ENCODE results near the gene CAMK2D.

CAMK2D gene

GRCh38 chr4:113446019-113446418, 315.5 kb downstream of the CAMK2D start:
- FAIRE-seq, result peak; percentile 31
- DNase-seq (ENCODE audit: insufficient read length, low spot score), result no peak
- TF ChIP-seq POU2F2 (IDR thresholded peaks at IDR 0.05; ENCODE audit: low read depth, low read length) (no peak), TAF1 (IDR thresholded peaks at IDR 0.05; ENCODE audit: low read depth, low read length) (no peak), POLR2AphosphoS5 (IDR thresholded peaks at IDR 0.05; ENCODE audit: low read depth, low read length) (no peak), POLR2A (IDR thresholded peaks at IDR 0.05; ENCODE audit: low read depth, low read length) (no peak), PAX5 (IDR thresholded peaks at IDR 0.05; ENCODE audit: insufficient read depth, low read length, severe bottlenecking) (no peak), SPI1 (IDR thresholded peaks at IDR 0.05; ENCODE audit: low read depth, low read length) (no peak; the same call in 1 of the 2 replicates)

- DNase-seq (ENCODE audit: insufficient read length, low spot score) (no peak), FAIRE-seq (no peak)
- no peak for TF ChIP-seq POU2F2 (IDR thresholded peaks at IDR 0.05; ENCODE audit: low read depth, low read length)
- no peak for TF ChIP-seq TAF1 (IDR thresholded peaks at IDR 0.05; ENCODE audit: low read depth, low read length)
- no peak for TF ChIP-seq POLR2AphosphoS5 (IDR thresholded peaks at IDR 0.05; ENCODE audit: low read depth, low read length)
- TF ChIP-seq PAX5 (IDR thresholded peaks at IDR 0.05; ENCODE audit: insufficient read depth, low read length, severe bottlenecking), result no peak
- TF ChIP-seq POLR2A (IDR thresholded peaks at IDR 0.05; ENCODE audit: low read depth, low read length), result no peak
- TF ChIP-seq SPI1 (IDR thresholded peaks at IDR 0.05; ENCODE audit: low read depth, low read length), result no peak
Measured at GRCh38 chr4:113445286-113445685, 316.3 kb downstream of the CAMK2D start.

- TF ChIP-seq POLR2A (IDR thresholded peaks at IDR 0.05; ENCODE audit: low read depth, low read length) (no peak), SPI1 (IDR thresholded peaks at IDR 0.05; ENCODE audit: low read depth, low read length) (no peak), PAX5 (IDR thresholded peaks at IDR 0.05; ENCODE audit: insufficient read depth, low read length, severe bottlenecking) (no peak), TAF1 (IDR thresholded peaks at IDR 0.05; ENCODE audit: low read depth, low read length) (no peak), POLR2AphosphoS5 (IDR thresholded peaks at IDR 0.05; ENCODE audit: low read depth, low read length) (no peak), POU2F2 (IDR thresholded peaks at IDR 0.05; ENCODE audit: low read depth, low read length) (no peak)
- no peak for DNase-seq (ENCODE audit: insufficient read length, low spot score)
- FAIRE-seq, result no peak
Measured at GRCh38 chr4:113444386-113444785, 317.2 kb downstream of the CAMK2D start.

- DNase-seq (ENCODE audit: insufficient read length, low spot score), result no peak
- FAIRE-seq, result no peak
- TF ChIP-seq TAF1 (IDR thresholded peaks at IDR 0.05; ENCODE audit: low read depth, low read length) (no peak), POLR2A (IDR thresholded peaks at IDR 0.05; ENCODE audit: low read depth, low read length) (no peak), POLR2AphosphoS5 (IDR thresholded peaks at IDR 0.05; ENCODE audit: low read depth, low read length) (no peak), POU2F2 (IDR thresholded peaks at IDR 0.05; ENCODE audit: low read depth, low read length) (no peak), SPI1 (IDR thresholded peaks at IDR 0.05; ENCODE audit: low read depth, low read length) (no peak)
Measured at GRCh38 chr4:113442826-113443225, 318.7 kb downstream of the CAMK2D start.

GRCh38 chr4:113440371-113440770, 321.2 kb downstream of the CAMK2D start:
- TF ChIP-seq POLR2A (IDR thresholded peaks at IDR 0.05; ENCODE audit: low read depth, low read length) (no peak), PAX5 (IDR thresholded peaks at IDR 0.05; ENCODE audit: insufficient read depth, low read length, severe bottlenecking) (no peak), SPI1 (IDR thresholded peaks at IDR 0.05; ENCODE audit: low read depth, low read length) (no peak), POU2F2 (IDR thresholded peaks at IDR 0.05; ENCODE audit: low read depth, low read length) (no peak), POLR2AphosphoS5 (IDR thresholded peaks at IDR 0.05; ENCODE audit: low read depth, low read length) (no peak), TAF1 (IDR thresholded peaks at IDR 0.05; ENCODE audit: low read depth, low read length) (no peak)
- FAIRE-seq (no peak), DNase-seq (ENCODE audit: insufficient read length, low spot score) (no peak)

- FAIRE-seq, result no peak
- TF ChIP-seq POLR2AphosphoS5 (IDR thresholded peaks at IDR 0.05; ENCODE audit: low read depth, low read length), result no peak
- TF ChIP-seq POLR2A (IDR thresholded peaks at IDR 0.05; ENCODE audit: low read depth, low read length), result no peak
- no peak for TF ChIP-seq SPI1 (IDR thresholded peaks at IDR 0.05; ENCODE audit: low read depth, low read length)
- no peak for TF ChIP-seq PAX5 (IDR thresholded peaks at IDR 0.05; ENCODE audit: insufficient read depth, low read length, severe bottlenecking)
- TF ChIP-seq POU2F2 (IDR thresholded peaks at IDR 0.05; ENCODE audit: low read depth, low read length), result no peak
Measured at GRCh38 chr4:113438596-113438995, 322.9 kb downstream of the CAMK2D start.

GRCh38 chr4:113437129-113437528, 324.4 kb downstream of the CAMK2D start:
- DNase-seq (ENCODE audit: insufficient read length, low spot score) (no peak), FAIRE-seq (no peak)
- no peak for TF ChIP-seq SPI1 (IDR thresholded peaks at IDR 0.05; ENCODE audit: low read depth, low read length)
- no peak for TF ChIP-seq POU2F2 (IDR thresholded peaks at IDR 0.05; ENCODE audit: low read depth, low read length)
- no peak for TF ChIP-seq TAF1 (IDR thresholded peaks at IDR 0.05; ENCODE audit: low read depth, low read length)
- no peak for TF ChIP-seq PAX5 (IDR thresholded peaks at IDR 0.05; ENCODE audit: insufficient read depth, low read length, severe bottlenecking)
- TF ChIP-seq POLR2A (IDR thresholded peaks at IDR 0.05; ENCODE audit: low read depth, low read length), result no peak
- no peak for TF ChIP-seq POLR2AphosphoS5 (IDR thresholded peaks at IDR 0.05; ENCODE audit: low read depth, low read length)

More at GRCh38 chr4:113438596-113438995, 322.9 kb downstream of the CAMK2D start:
- DNase-seq (ENCODE audit: insufficient read length, low spot score), result no peak

GRCh38 chr4:113436360-113436759, 325.2 kb downstream of the CAMK2D start:
- no peak for DNase-seq (ENCODE audit: insufficient read length, low spot score)

GRCh38 chr4:113435893-113436292, 325.6 kb downstream of the CAMK2D start:
- TF ChIP-seq POU2F2 (IDR thresholded peaks at IDR 0.05; ENCODE audit: low read depth, low read length) (no peak), POLR2A (IDR thresholded peaks at IDR 0.05; ENCODE audit: low read depth, low read length) (no peak), PAX5 (IDR thresholded peaks at IDR 0.05; ENCODE audit: insufficient read depth, low read length, severe bottlenecking) (no peak), POLR2AphosphoS5 (IDR thresholded peaks at IDR 0.05; ENCODE audit: low read depth, low read length) (no peak)
- DNase-seq (ENCODE audit: insufficient read length, low spot score), result no peak
- no peak for FAIRE-seq

More at GRCh38 chr4:113436360-113436759, 325.2 kb downstream of the CAMK2D start:
- FAIRE-seq, result no peak
- TF ChIP-seq POLR2AphosphoS5 (IDR thresholded peaks at IDR 0.05; ENCODE audit: low read depth, low read length) (no peak), PAX5 (IDR thresholded peaks at IDR 0.05; ENCODE audit: insufficient read depth, low read length, severe bottlenecking) (no peak), POU2F2 (IDR thresholded peaks at IDR 0.05; ENCODE audit: low read depth, low read length) (no peak)

GRCh38 chr4:113434247-113434587, 327.3 kb downstream of the CAMK2D start:
- TF ChIP-seq SPI1 (IDR thresholded peaks at IDR 0.05; ENCODE audit: low read depth, low read length) (no peak), POU2F2 (IDR thresholded peaks at IDR 0.05; ENCODE audit: low read depth, low read length) (no peak), PAX5 (IDR thresholded peaks at IDR 0.05; ENCODE audit: insufficient read depth, low read length, severe bottlenecking) (no peak), POLR2AphosphoS5 (IDR thresholded peaks at IDR 0.05; ENCODE audit: low read depth, low read length) (no peak), POLR2A (IDR thresholded peaks at IDR 0.05; ENCODE audit: low read depth, low read length) (no peak), TAF1 (IDR thresholded peaks at IDR 0.05; ENCODE audit: low read depth, low read length) (no peak)
- no peak for DNase-seq (ENCODE audit: insufficient read length, low spot score)
- no peak for FAIRE-seq
